GM13976 (cell line): Measurements from ENCODE around the gene DDX27.

Source experiments
- DNase-seq: peaks from one replicate; pipeline ENCODE4 v3.0.0; 2012; ENCODE audit warnings: low spot score
- CTCF ChIP-seq: IDR thresholded peaks from 2 replicates; pipeline ENCODE4 v1.5.1; 2012; ENCODE audit warnings: borderline replicate concordance, mild to moderate bottlenecking; ENCODE audit not compliant: insufficient read depth; ENCODE audit errors: extremely low read depth, missing control alignments, control extremely low read depth
- in situ Hi-C: fragments of 300-500 bp; cut with MboI; formaldehyde crosslinking; loops from one replicate; pipeline ENCODE4 v1.12.0; 2022; ENCODE audit warnings: low sequenced_read_pairs, mixed read lengths, inconsistent platforms; ENCODE audit not compliant: unreplicated experiment

DDX27 gene

DNA sequence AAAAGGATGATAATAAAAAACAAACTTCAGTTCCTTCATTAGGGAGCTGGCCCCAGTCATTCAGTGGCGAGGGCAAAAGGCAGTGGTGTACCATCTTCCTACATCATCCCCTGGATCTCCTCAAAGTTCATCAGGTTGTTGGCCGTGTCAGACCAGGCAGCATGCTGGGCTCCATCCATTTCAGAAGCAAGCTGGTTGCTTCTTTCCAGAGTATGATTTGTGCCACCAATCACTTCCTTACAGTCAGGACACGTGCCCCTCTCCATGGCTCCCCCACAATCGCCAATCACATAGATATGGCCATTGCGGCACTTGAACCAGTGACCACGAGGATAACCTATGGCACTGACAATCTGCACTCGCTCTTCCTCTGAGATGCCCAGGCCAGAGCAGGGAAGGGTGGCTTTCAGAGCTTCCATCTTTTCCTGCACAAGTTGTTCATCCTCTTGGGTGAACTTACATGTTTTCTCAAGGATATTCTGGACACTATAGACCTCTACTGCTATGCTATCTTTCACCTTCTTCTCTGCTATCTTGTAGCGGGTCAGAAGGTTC lies 28.0 kb downstream of the DDX27 start:
- DNase-seq: no peak
- no peak for TF ChIP-seq CTCF
- in situ Hi-C loops: no loop called here

GRCh38 chr20:49247792-49248191 lies 28.6 kb downstream of the DDX27 start:
- in situ Hi-C loops: no loop called here
- no peak for DNase-seq
- no peak for TF ChIP-seq CTCF

DNA sequence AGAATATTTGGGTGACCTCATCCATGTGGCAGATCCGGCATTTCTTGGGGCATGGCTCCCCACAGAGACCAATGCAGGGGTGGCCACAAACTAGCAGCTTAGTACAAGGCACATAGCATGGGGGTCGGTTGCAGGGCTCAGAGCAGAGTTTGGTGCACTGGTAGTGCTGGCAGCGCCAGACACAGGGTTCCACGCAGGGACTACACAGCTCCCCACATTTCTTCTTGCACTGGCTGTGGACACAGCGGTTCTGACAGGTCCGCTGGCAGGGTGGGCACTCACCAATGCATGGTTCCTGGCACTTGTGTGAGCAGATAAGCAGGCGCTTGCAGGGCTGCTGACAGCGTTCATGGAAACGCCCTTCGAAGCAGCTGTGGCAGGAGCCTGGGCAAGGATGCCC lies 29.1 kb downstream of the DDX27 start:
- in situ Hi-C loops: no loop called here
- no peak for TF ChIP-seq CTCF
- no peak for DNase-seq

DNA sequence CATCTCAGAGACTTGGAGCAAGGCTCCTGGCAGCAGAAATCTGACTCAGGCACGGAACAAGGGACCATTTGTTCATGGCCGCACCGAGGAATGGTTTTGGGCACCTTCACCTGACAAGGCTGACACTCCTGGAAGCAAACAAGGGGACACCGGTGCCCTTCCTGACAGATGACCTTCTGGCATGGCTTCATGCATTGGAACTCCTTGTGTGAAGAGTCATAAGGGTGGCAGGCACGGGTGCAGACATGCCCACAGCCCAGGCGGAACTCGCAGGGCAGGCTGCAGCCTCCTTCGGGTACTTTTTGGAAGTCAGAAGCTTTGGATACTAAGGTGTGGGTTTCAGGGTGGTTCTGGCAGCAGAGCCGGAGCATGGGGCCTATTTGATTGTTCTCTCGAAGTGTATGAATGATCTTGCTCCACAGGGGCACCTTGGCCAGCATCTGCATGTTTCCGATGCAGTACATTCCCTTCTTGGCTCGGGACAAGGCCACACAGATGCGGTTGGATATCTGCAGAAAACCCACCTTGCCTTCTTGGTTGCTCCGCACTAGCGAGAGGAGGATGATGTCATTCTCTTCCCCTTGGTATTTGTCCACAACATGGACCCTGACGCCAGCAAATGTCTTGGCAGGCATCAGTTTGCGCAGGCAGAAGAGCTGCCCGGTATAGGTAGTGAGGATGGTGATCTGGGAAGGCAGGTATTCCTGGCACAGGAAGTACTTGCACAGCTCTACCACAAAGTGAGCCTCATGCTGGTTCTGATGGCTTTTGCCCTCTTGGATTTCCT lies 29.9 kb downstream of the DDX27 start:
- in situ Hi-C loops: no loop called here
- no peak for DNase-seq
- TF ChIP-seq CTCF: no peak

DNA sequence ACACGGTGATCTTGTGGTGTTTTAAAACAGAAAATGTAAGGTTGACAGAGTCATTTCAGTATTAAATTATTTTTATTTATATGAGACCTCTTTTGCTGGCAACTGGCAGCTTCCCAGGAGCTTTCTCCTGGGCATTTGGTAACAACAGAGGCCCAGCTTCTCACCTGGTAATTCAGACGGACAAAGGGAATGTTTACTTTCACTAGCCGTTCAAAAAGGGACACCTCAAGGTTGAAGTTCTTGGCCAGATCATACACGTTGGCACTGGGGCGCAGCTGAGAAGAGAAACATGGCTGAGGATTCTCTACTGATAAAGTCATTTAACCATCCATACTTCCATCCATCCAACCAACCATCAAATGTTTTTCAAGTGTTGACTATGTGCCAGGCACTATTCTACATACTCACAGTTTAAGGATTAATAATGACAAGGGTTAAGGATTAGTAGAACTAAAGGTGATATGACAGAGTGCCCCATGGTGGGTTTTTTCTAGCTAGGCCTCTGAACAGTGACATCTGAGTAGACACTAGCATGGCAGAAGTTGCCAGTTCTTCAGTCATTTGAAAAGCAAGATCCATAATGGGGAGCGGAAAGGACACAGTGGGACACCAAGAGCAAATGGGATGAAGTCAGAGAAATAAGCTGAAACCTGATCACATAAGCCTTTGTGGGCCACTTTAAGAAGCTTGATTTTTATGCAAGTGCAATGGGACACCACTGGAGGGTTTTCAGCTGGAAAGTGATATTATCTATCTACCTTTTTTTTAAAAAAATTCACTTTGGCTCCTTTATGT lies 33.5 kb downstream of the DDX27 start:
- no peak for DNase-seq
- in situ Hi-C loops: no loop called here
- TF ChIP-seq CTCF: no peak

DNA sequence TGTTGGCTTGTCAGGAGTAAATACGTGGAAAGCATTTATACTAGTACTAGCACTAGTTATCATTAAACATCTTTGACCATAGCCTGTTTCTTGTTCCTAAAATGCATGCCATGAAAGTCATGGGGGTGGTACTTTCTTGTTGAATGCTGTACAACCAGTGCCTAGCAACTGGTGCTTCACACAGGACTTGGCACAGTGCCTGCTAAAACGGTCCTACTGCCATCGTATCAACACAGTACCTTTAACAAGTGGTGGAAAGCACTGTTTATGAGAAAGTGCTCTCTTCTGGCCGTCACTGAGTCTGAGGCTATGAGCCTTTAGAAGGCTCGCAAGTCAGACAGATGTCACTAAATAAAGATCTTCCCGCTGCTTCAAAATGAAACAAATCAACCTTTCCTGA lies 37.0 kb downstream of the DDX27 start:
- in situ Hi-C loops: no loop called here
- no peak for TF ChIP-seq CTCF
- DNase-seq: no peak
